Nephron progenitor cell (in vitro differentiated cells): ENCODE measurements around the gene TAS2R30.

Experiments
- DNase-seq: peaks from one replicate; pipeline ENCODE4 v3.0.0; 2021
- H3K27ac Mint-ChIP-seq: 2 replicates; pipeline ENCODE4 v1.8.0; 2021; ENCODE audit warnings: mild to moderate bottlenecking, moderate library complexity, mixed read lengths
- H3K27me3 Mint-ChIP-seq: 2 replicates; pipeline ENCODE4 v1.8.0; 2021; ENCODE audit warnings: mild to moderate bottlenecking, low read depth, mixed read lengths; ENCODE audit not compliant: poor library complexity
- H3K36me3 Mint-ChIP-seq: 2 replicates; pipeline ENCODE4 v1.8.0; 2021; ENCODE audit warnings: low read depth, mixed read lengths
- H3K4me1 Mint-ChIP-seq: 2 replicates; pipeline ENCODE4 v1.8.0; 2021; ENCODE audit warnings: mixed read lengths
- H3K4me3 Mint-ChIP-seq: 2 replicates; pipeline ENCODE4 v1.8.0; 2021; ENCODE audit warnings: mild to moderate bottlenecking, moderate library complexity, mixed read lengths
- H3K9me3 Mint-ChIP-seq: 2 replicates; pipeline ENCODE4 v1.8.0; 2021; ENCODE audit warnings: mild to moderate bottlenecking, moderate library complexity, mixed read lengths
- TF ChIP-seq, protein P1 (sequence below): fragments of 200-600 bp; sonication (generic); IDR thresholded peaks from 2 replicates; pipeline ENCODE4 v1.5.0; 2021; ENCODE audit warnings: antibody characterized with exemption

The TAS2R30 gene, protein sequence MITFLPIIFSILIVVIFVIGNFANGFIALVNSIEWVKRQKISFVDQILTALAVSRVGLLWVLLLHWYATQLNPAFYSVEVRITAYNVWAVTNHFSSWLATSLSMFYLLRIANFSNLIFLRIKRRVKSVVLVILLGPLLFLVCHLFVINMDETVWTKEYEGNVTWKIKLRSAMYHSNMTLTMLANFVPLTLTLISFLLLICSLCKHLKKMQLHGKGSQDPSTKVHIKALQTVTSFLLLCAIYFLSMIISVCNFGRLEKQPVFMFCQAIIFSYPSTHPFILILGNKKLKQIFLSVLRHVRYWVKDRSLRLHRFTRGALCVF

DNA sequence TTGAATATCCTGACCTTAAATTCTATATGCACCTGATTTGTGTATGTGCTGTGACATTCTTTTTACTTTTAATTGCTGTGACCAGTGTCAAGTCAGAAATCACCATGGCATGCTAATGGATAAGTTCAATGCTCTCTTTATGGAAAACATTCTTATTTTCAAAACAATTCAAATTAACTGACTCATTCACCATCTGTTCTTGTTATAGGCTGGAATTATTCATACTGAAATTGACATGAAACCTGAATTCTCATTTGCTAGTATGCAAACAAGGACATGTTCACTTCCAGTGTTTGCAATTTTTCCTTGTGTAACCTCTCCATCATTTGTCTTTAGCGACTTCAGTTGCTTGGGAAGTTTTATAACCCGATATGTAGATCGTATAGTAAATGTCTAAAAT is at the start of gene TAS2R30:
Gene TAS2R30, minus strand, starts transcription at position 340 of the 400 bp plus-strand sequence. CDS start 400 bp downstream, outside the sequence.
- Mint-ChIP-seq H3K27me3 (peaks cover 3% of the 10 kb centered on the region), H3K4me3 (no peak within 1 kb of the TSS), H3K9me3 (peaks cover 4% of the 10 kb centered on the region), H3K4me1 (no peaks in the 10 kb centered on the region), H3K27ac (peak within 1 kb of the TSS; percentile 3), H3K36me3 (peaks cover 55% of the 10 kb centered on the region)
- TF ChIP-seq, protein P1, sequence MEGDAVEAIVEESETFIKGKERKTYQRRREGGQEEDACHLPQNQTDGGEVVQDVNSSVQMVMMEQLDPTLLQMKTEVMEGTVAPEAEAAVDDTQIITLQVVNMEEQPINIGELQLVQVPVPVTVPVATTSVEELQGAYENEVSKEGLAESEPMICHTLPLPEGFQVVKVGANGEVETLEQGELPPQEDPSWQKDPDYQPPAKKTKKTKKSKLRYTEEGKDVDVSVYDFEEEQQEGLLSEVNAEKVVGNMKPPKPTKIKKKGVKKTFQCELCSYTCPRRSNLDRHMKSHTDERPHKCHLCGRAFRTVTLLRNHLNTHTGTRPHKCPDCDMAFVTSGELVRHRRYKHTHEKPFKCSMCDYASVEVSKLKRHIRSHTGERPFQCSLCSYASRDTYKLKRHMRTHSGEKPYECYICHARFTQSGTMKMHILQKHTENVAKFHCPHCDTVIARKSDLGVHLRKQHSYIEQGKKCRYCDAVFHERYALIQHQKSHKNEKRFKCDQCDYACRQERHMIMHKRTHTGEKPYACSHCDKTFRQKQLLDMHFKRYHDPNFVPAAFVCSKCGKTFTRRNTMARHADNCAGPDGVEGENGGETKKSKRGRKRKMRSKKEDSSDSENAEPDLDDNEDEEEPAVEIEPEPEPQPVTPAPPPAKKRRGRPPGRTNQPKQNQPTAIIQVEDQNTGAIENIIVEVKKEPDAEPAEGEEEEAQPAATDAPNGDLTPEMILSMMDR = no peak
- no peak for DNase-seq

GRCh38 chr12:11183011-11183410 is 48.6 kb upstream of the TAS2R30 start:
- H3K4me1 Mint-ChIP-seq = no peaks in the 10 kb centered on the region
- no peak overlapping the region for H3K4me3 Mint-ChIP-seq
- TF ChIP-seq, protein P1 = no peak
- H3K9me3 Mint-ChIP-seq = no peaks in the 10 kb centered on the region
- DNase-seq = no peak
- no peaks in the 10 kb centered on the region for H3K27me3 Mint-ChIP-seq
- H3K27ac Mint-ChIP-seq = no peak overlapping the region
- H3K36me3 Mint-ChIP-seq = no peaks in the 10 kb centered on the region

GRCh38 chr12:11182529-11182928 is 48.1 kb upstream of the TAS2R30 start:
- TF ChIP-seq, protein P1 = no peak
- no peak for DNase-seq
- Mint-ChIP-seq H3K27me3 (no peaks in the 10 kb centered on the region), H3K4me3 (no peak overlapping the region), H3K36me3 (no peaks in the 10 kb centered on the region), H3K27ac (no peak overlapping the region), H3K9me3 (no peaks in the 10 kb centered on the region), H3K4me1 (no peaks in the 10 kb centered on the region)

DNA sequence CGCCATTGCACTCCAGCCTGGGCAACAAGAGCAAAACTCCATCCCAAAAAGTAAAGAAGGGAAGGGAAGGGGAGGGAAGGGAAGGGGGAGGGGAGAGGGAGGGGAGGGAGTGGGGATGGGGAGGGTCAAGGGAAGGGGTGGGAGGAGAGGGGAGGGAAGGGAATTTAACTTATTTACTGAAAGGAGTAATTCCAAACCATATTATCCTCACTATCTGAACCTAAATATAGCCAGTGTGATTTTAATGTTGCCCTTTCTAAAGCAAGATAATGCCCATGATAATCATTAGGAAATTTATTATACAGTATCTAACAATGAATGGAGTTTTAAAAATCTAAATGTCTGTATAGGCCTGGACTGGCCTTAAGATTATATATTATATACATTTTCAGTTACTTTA is 43.8 kb upstream of the TAS2R30 start:
- TF ChIP-seq, protein P1 = no peak
- Mint-ChIP-seq H3K36me3 (peaks cover 26% of the 10 kb centered on the region), H3K4me3 (no peak overlapping the region), H3K27ac (no peak overlapping the region), H3K27me3 (no peaks in the 10 kb centered on the region), H3K9me3 (no peaks in the 10 kb centered on the region), H3K4me1 (peaks cover 2% of the 10 kb centered on the region)
- DNase-seq = no peak

DNA sequence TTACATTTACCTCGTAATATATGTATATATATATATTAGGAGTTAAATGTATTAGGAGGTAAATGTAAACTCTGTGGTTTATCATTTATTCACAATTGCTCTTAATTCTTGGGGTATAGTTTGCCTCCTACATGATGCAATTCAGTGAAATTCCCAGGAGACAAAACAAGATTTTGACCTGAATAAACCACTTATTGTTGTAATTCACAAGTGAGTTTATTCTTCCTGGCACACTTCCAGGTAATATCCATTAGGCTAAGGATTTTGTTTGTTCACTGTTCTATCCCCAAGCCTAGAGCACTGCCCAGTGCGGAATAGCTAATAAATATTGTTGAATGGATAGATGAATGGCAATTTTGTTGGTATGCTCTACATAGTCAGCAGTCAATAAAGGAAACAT is 39.6 kb upstream of the TAS2R30 start:
- Mint-ChIP-seq H3K27me3 (peaks cover 6% of the 10 kb centered on the region), H3K4me1 (peaks cover 34% of the 10 kb centered on the region), H3K9me3 (no peaks in the 10 kb centered on the region), H3K27ac (no peak overlapping the region), H3K36me3 (peaks cover 47% of the 10 kb centered on the region), H3K4me3 (no peak overlapping the region)
- TF ChIP-seq, protein P1 = no peak
- DNase-seq = no peak
